HG02623 (cell line): ENCODE results near the gene FAIM2.
"Not testable (repeated sequence)": the region's sequence is repeated elsewhere in the genome, so short reads cannot be mapped to it uniquely, and the experiment has no call there.

Experiments
- ATAC-seq: cut with Tn5 transposase; IDR thresholded peaks from one replicate; pipeline ENCODE4 v1.9.1; 2021; ENCODE audit warnings: moderate library complexity; ENCODE audit not compliant: unreplicated experiment

FAIM2 gene

GRCh38 chr12:49881415-49882247 lies 22.1 kb downstream of the FAIM2 start:
- ATAC-seq, result no peak

GRCh38 chr12:49880756-49881414 lies 22.8 kb downstream of the FAIM2 start:
- ATAC-seq, result no peak

- ATAC-seq, result not testable (repeated sequence)
Observed at GRCh38 chr12:49879065-49879464, 24.6 kb downstream of the FAIM2 start.

GRCh38 chr12:49878021-49878420 lies 25.7 kb downstream of the FAIM2 start:
- no peak for ATAC-seq

- no peak for ATAC-seq
Observed at GRCh38 chr12:49877066-49877465, 26.6 kb downstream of the FAIM2 start.

- no peak for ATAC-seq
Observed at GRCh38 chr12:49876070-49876469, 27.6 kb downstream of the FAIM2 start.

- no peak for ATAC-seq
Observed at GRCh38 chr12:49875115-49875720, 28.5 kb downstream of the FAIM2 start.

GRCh38 chr12:49874142-49874897 lies 29.4 kb downstream of the FAIM2 start:
- no peak for ATAC-seq

- no peak for ATAC-seq
Observed at GRCh38 chr12:49873361-49873934, 30.3 kb downstream of the FAIM2 start.

GRCh38 chr12:49872781-49873181 lies 30.9 kb downstream of the FAIM2 start:
- no peak for ATAC-seq

GRCh38 chr12:49872381-49872780 lies 31.3 kb downstream of the FAIM2 start:
- no peak for ATAC-seq

GRCh38 chr12:49871811-49872251 lies 31.9 kb downstream of the FAIM2 start:
- not testable (repeated sequence) for ATAC-seq

GRCh38 chr12:49871263-49871561 lies 32.5 kb downstream of the FAIM2 start:
- no peak for ATAC-seq

- no peak for ATAC-seq
Observed at GRCh38 chr12:49870501-49871262, 33.0 kb downstream of the FAIM2 start.

GRCh38 chr12:49869816-49870500 lies 33.7 kb downstream of the FAIM2 start:
- no peak for ATAC-seq

- no peak for ATAC-seq
Observed at GRCh38 chr12:49868952-49869815, 34.5 kb downstream of the FAIM2 start.

- ATAC-seq, result no peak
Observed at GRCh38 chr12:49868449-49868848, 35.3 kb downstream of the FAIM2 start.

GRCh38 chr12:49867570-49868341 lies 35.9 kb downstream of the FAIM2 start:
- ATAC-seq, result no peak
